Head of caudate nucleus (tissue), 42 donors: ENCODE measurements around the gene PCDH11X.
"Not testable (repeated sequence)": the region's sequence is repeated elsewhere in the genome, so short reads cannot be mapped to it uniquely, and the experiment has no call there.

Source experiments
- DNase-seq, 42 donors: peaks; one replicate each; pipeline versions ENCODE4 v3.0.0 to v3.0.0-alpha.2; 2020 to 2021; ENCODE audit warnings: mixed read lengths in 7 of 42
- intact Hi-C: fragments of 100-400 bp; cut with DNase I; formaldehyde crosslinking; loops from one replicate; pipeline ENCODE4 v1.15.0; 2022

The PCDH11X gene

DNA sequence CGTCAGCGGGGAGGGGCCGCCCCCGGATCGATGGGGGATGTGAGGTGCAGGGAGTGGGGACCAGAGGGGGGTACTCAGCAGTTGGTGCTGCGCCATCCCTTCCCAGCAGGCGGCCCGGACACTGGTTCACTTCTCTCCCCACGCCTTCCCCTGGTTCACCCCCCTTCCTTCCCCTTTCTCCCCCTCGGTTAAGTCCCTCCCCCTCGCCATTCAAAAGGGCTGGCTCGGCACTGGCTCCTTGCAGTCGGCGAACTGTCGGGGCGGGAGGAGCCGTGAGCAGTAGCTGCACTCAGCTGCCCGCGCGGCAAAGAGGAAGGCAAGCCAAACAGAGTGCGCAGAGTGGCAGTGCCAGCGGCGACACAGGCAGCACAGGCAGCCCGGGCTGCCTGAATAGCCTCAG, at the start of gene PCDH11X:
TSS of gene PCDH11X (plus strand) at position 241 of the 400 bp plus-strand sequence. CDS start 56,130 bp downstream, outside the sequence.
- peak in 39 of 42 donors; percentile 26 to 80 (median 51) for DNase-seq

GRCh38 chrX:91747446-91747845, 31.7 kb upstream of the PCDH11X start:
- DNase-seq = not testable (repeated sequence)

More for the DNA sequence above, at the start of gene PCDH11X:
- intact Hi-C loops = not testable (repeated sequence)

DNA sequence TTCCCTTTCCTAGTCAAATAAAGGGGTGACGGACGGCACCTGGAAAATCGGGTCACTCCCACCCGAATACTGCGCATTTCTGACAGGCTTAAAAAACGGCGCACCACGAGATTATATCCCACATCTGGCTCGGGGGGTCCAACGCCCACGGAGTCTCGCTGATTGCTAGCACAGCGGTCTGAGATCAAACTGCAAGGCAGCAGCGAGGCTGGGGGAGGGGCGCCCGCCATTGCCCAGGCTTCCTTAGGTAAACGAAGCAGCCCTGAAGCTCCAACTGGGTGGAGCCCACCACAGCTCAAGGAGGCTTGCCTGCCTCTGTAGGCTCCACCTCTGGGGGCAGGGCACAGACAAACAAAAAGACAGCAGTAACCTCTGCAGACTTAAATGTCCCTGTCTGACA, 26.2 kb upstream of the PCDH11X start:
- intact Hi-C loops, DNase-seq: not testable (repeated sequence)

More at GRCh38 chrX:91747446-91747845, 31.7 kb upstream of the PCDH11X start:
- intact Hi-C loops = not testable (repeated sequence)

- DNase-seq, intact Hi-C loops: not testable (repeated sequence)
Measured at GRCh38 chrX:91770619-91771488, 8.3 kb upstream of the PCDH11X start.

DNA sequence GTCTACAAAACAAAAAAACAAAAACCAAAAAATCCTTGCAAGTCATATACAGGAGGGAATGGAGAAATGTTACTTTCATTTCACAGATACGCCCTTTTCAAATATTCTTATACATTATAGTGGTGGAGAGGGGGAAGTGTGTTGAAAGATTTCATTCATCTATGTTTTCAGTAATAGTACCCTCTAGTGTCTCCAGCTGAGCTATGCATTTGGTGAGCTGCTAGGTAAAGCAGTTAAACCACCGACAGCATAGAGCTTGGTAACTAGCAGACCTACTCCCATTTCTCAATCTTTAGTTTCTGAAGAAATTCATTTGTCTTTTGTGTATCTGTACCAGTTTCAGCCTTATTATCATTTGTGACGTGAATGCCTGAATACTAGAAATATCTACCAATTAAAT, 5.2 kb upstream of the PCDH11X start:
- peak in 1 of 42 donors; percentile 15 for DNase-seq
- intact Hi-C loops = not testable (repeated sequence)

DNA sequence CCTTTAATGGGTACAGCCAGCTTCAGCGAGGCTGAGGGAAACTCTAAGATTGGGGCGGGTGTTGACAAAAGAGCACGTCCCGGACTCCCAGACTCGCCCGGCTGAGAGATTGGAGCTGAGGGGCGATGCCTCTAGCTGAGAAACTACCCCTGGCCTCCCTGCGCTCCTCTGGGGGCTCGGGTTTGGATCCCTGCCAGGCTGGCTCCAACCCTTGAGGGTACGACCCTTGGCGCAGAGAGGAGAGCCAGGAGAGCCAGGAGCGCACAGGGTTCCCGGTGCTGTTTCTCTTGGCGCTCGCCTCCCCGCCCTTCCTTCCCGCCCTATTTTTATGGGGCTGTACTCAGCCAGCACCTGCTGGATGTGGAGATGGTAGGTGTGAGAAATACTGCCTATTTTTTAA, 833 bp downstream of the PCDH11X start:
- intact Hi-C loops = not testable (repeated sequence)
- DNase-seq = peak in 3 of 42 donors; percentile 9 to 37 (median 14)

- intact Hi-C loops = not testable (repeated sequence)
- peak in 1 of 42 donors; percentile 10 for DNase-seq
Measured at GRCh38 chrX:91780698-91781097, 1.5 kb downstream of the PCDH11X start.

GRCh38 chrX:91781553-91782298, 2.6 kb downstream of the PCDH11X start:
- peak in 4 of 42 donors; percentile 7 to 36 (median 22) for DNase-seq
- intact Hi-C loops = not testable (repeated sequence)

GRCh38 chrX:91782825-91783224, 3.6 kb downstream of the PCDH11X start:
- DNase-seq, intact Hi-C loops: not testable (repeated sequence)

DNA sequence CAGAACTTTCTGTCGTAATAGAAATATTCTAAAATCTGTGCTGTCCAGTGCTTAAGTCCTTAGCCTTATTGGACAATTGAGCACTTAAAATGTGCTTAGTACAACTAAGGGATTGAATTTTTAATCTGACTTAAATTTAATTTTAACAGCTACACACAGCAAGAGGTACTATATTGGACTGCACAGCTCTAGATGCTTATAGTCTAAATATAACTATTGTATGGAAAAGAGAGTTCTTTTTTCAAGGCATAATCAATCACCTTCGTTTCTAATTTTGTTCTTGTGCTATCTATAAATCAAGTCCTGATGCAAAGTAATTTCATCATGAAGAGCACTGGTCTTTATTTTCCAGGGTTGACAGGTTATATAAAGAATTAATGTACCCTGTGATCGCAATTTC, 38.4 kb downstream of the PCDH11X start:
- intact Hi-C loops, DNase-seq: not testable (repeated sequence)

DNA sequence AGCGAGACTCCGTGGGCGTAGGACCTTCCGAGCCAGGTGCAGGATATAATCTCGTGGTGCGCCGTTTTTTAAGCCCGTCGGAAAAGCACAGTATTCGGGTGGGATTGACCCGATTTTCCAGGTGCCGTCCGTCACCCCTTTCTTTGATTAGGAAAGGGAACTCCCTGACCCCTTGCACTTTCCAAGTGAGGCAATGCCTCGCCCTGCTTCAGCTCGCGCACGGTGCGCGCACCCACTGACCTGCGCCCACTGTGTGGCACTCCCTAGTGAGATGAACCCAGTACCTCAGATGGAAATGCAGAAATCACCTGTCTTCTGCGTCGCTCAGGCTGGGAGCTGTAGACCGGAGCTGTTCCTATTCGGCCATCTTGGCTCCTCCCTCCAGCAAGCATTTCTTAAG, 46.1 kb downstream of the PCDH11X start:
- DNase-seq, intact Hi-C loops: not testable (repeated sequence)
